OCI-LY3 (cell line): ENCODE measurements around the gene ADA.
"Not testable (repeated sequence)": the region's sequence is repeated elsewhere in the genome, so short reads cannot be mapped to it uniquely, and the experiment has no call there.

Source experiments
- H2AFZ ChIP-seq: fragments of 200-600, 300-600 bp; shearing (Covaris generic); 2 replicates; pipeline ENCODE4 v1.6.0; 2014; ENCODE audit warnings: antibody characterized with exemption, low read depth, low read length
- H3K27ac ChIP-seq: fragments of 200-600, 300-600 bp; sonication (generic); 2 replicates; pipeline ENCODE4 v1.5.1; 2014; ENCODE audit warnings: mild to moderate bottlenecking, low read length, moderate library complexity, mixed read lengths
- H3K27me3 ChIP-seq: fragments of 200-600, 300-600 bp; sonication (generic); 2 replicates; pipeline ENCODE4 v1.6.1; 2014; ENCODE audit warnings: low read depth, low read length, mixed read lengths
- H3K36me3 ChIP-seq: fragments of 200-600, 300-600 bp; sonication (generic); replicated peaks from 2 replicates; pipeline ENCODE3; 2014; ENCODE audit warnings: low read depth, low read length, mixed read lengths
- H3K4me1 ChIP-seq: fragments of 300-600, 200-600 bp; sonication (generic); 2 replicates; pipeline ENCODE4 v1.6.1; 2014; ENCODE audit warnings: low read length, mixed read lengths
- H3K4me2 ChIP-seq: fragments of 200-600, 300-600 bp; sonication (generic); 2 replicates; pipeline ENCODE4 v1.6.1; 2014; ENCODE audit warnings: low read length, mixed read lengths
- H3K4me3 ChIP-seq: fragments of 300-600, 200-600 bp; sonication (generic); 2 replicates; pipeline ENCODE4 v1.5.1; 2014; ENCODE audit warnings: antibody characterized with exemption, mild to moderate bottlenecking, low read length, moderate library complexity
- H3K79me2 ChIP-seq: fragments of 300-600, 200-600 bp; shearing (Covaris generic); 2 replicates; pipeline ENCODE4 v1.6.1; 2014; ENCODE audit warnings: mild to moderate bottlenecking, low read length, mixed read lengths
- H3K9ac ChIP-seq: fragments of 300-600, 200-600 bp; shearing (Covaris generic); 2 replicates; pipeline ENCODE4 v1.6.0; 2014; ENCODE audit warnings: mild to moderate bottlenecking, low read length, moderate library complexity
- H3K9me3 ChIP-seq: fragments of 200-600, 300-600 bp; shearing (Covaris generic); 2 replicates; pipeline ENCODE4 v1.6.1; 2014; ENCODE audit warnings: low read length, mixed read lengths; ENCODE audit not compliant: insufficient read depth
- H4K20me1 ChIP-seq: fragments of 200-600, 300-600 bp; sonication (generic); 2 replicates; pipeline ENCODE4 v1.6.1; 2016; ENCODE audit warnings: low read length, mixed read lengths; ENCODE audit not compliant: insufficient read depth
- EZH2phosphoT487 ChIP-seq: fragments of 200-600 bp; shearing (Covaris generic); IDR thresholded peaks from 2 replicates; pipeline ENCODE4 v1.6.1; 2018; ENCODE audit warnings: antibody characterized with exemption, mixed run types, low read depth
- TF ChIP-seq, protein P1 (sequence below): fragments of 200-600, 300-600 bp; sonication (generic); IDR thresholded peaks from 2 replicates; pipeline ENCODE4 v1.5.1; 2014; ENCODE audit warnings: antibody characterized with exemption, low read length, low read depth

ADA gene

DNA sequence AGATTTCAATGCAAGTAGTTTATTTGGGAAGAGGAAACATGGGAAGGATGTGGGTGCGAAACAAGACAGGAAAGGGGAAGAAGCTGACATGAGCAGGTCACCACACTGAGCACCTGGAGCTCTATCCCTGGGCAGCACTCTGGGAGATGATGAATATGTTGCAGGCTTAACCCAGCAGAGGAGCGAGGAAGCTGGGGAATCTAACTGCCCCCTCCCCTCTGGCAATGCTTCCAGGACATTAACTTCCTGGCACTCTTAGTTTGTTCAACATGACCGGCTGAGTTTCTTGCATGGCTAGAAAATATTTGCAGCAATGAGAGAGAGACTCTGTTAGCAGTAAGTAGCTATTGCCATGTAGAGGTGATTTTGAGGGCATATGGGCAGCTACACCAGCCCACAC, 4.9 kb upstream of the ADA start:
- no peaks in the 10 kb centered on the region for H3K36me3 ChIP-seq
- TF ChIP-seq, protein P1, sequence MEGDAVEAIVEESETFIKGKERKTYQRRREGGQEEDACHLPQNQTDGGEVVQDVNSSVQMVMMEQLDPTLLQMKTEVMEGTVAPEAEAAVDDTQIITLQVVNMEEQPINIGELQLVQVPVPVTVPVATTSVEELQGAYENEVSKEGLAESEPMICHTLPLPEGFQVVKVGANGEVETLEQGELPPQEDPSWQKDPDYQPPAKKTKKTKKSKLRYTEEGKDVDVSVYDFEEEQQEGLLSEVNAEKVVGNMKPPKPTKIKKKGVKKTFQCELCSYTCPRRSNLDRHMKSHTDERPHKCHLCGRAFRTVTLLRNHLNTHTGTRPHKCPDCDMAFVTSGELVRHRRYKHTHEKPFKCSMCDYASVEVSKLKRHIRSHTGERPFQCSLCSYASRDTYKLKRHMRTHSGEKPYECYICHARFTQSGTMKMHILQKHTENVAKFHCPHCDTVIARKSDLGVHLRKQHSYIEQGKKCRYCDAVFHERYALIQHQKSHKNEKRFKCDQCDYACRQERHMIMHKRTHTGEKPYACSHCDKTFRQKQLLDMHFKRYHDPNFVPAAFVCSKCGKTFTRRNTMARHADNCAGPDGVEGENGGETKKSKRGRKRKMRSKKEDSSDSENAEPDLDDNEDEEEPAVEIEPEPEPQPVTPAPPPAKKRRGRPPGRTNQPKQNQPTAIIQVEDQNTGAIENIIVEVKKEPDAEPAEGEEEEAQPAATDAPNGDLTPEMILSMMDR: no peak
- no peak for TF ChIP-seq EZH2phosphoT487
- no peak overlapping the region for H3K4me3 ChIP-seq
- H3K4me2 ChIP-seq: no peak overlapping the region
- H3K79me2 ChIP-seq: no peaks in the 10 kb centered on the region
- no peak overlapping the region for H3K9ac ChIP-seq
- H3K9me3 ChIP-seq: no peaks in the 10 kb centered on the region
- no peaks in the 10 kb centered on the region for H3K27me3 ChIP-seq
- peaks cover 11% of the 10 kb centered on the region for H3K4me1 ChIP-seq
- no peak overlapping the region for H2AFZ ChIP-seq
- H4K20me1 ChIP-seq: no peaks in the 10 kb centered on the region
- H3K27ac ChIP-seq: no peak overlapping the region

DNA sequence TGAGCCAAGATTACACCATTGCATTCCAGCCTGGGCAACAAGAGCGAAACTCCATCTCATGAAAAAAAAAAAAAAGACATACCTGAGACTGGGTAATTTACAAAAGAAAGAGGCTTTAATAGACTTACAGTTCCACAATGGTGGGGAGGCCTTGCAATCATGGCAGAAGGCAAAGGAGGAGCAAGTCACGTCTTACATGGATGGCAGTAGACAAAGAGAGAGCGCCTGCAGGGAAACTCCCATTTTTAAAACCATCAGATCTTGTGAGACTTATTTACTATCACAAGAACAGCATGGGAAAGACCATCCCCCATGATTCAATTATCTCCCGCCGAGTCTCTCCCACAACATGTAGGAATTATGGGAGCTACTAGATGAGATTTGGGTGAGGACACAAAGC, 2.7 kb upstream of the ADA start:
- not testable (repeated sequence) for H3K4me3 ChIP-seq, H4K20me1 ChIP-seq, H2AFZ ChIP-seq, H3K36me3 ChIP-seq, H3K9ac ChIP-seq, H3K4me2 ChIP-seq, H3K9me3 ChIP-seq, H3K27me3 ChIP-seq, H3K27ac ChIP-seq
- peaks cover 17% of the 10 kb centered on the region for H3K4me1 ChIP-seq
- H3K79me2 ChIP-seq: peaks cover 18% of the 10 kb centered on the region

DNA sequence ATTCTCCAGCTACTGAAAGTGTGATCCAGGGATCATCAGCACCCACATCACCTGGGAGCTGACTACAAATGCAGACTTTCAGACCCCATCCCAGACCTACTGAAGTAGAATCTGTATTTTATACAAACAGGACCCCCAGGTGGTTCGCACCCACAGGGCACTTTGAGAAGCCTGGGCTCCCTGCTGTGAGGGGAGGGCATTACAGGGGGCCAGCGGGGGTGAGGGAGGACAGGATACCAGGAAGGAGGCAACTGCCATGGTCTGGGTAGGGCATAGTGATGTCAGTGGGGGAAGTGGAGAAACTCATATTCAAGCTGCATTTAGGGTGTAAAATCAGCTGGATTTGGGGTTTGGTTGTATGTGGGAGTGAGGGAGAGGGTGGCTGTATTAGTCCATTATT, 2.0 kb upstream of the ADA start:
- peaks cover 4% of the 10 kb centered on the region for H3K36me3 ChIP-seq
- H3K27me3 ChIP-seq: no peaks in the 10 kb centered on the region
- H2AFZ ChIP-seq: no peak overlapping the region
- no peaks in the 10 kb centered on the region for H3K9me3 ChIP-seq
- no peak overlapping the region for H3K27ac ChIP-seq
- peaks cover 23% of the 10 kb centered on the region for H3K4me1 ChIP-seq
- no peak overlapping the region for H3K4me2 ChIP-seq
- peaks cover 24% of the 10 kb centered on the region for H3K79me2 ChIP-seq
- TF ChIP-seq EZH2phosphoT487: no peak
- TF ChIP-seq, protein P1: no peak
- no peak overlapping the region for H3K4me3 ChIP-seq
- no peak overlapping the region for H3K9ac ChIP-seq
- no peaks in the 10 kb centered on the region for H4K20me1 ChIP-seq

DNA sequence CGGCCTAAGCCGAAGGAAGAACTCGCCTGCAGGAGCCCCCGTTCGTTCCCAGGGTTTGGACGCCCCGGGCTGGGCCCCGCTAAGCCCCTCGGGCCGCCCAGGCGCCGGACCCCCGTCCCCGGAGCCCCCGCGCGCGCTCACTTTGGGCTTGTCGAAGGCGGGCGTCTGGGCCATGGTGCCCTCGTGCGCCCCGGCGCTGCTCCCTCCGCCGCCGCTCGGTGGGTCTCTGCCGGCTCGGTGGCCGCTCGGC, 140 bp downstream of the ADA start:
- peaks cover 12% of the 10 kb centered on the region for H3K36me3 ChIP-seq

More for the DNA sequence above, 140 bp downstream of the ADA start:
- H3K79me2 ChIP-seq: peaks cover 39% of the 10 kb centered on the region
- H4K20me1 ChIP-seq: no peaks in the 10 kb centered on the region
- H3K27ac ChIP-seq: peak overlapping the region; percentile 36
- H3K4me3 ChIP-seq: peak overlapping the region; percentile 79
- peak overlapping the region; percentile 82 for H3K9ac ChIP-seq
- no peak for TF ChIP-seq EZH2phosphoT487
- TF ChIP-seq, protein P1: no peak
- peak overlapping the region; percentile 28; the same call in 1 of the 2 replicates for H2AFZ ChIP-seq
- no peaks in the 10 kb centered on the region for H3K27me3 ChIP-seq
- H3K9me3 ChIP-seq: no peaks in the 10 kb centered on the region
- peaks cover 45% of the 10 kb centered on the region for H3K4me1 ChIP-seq
- peak overlapping the region; percentile 94 for H3K4me2 ChIP-seq
